Stimulated activated naive CD8-positive, alpha-beta T cell treated with anti-CD3 and anti-CD28 coated beads, Interleukin-15, Interleukin-2, amounts not matched to agents 100 ng/mL and 50 ng/mL, for 24 hours (primary cell): Measurements from ENCODE around the gene WWOX.

Experiments used
- H3K27ac Mint-ChIP-seq: one replicate; pipeline ENCODE4 v1.8.0; 2021; ENCODE audit warnings: mild to moderate bottlenecking, mixed read lengths
- H3K27me3 Mint-ChIP-seq: one replicate; pipeline ENCODE4 v1.8.0; 2021; ENCODE audit warnings: mixed read lengths
- H3K36me3 Mint-ChIP-seq: one replicate; pipeline ENCODE4 v1.8.0; 2021; ENCODE audit warnings: low read depth, mixed read lengths
- H3K4me1 Mint-ChIP-seq: one replicate; pipeline ENCODE4 v1.8.0; 2021; ENCODE audit warnings: low read depth, mixed read lengths
- H3K4me3 Mint-ChIP-seq: one replicate; pipeline ENCODE4 v1.8.0; 2021; ENCODE audit warnings: mild to moderate bottlenecking, mixed read lengths
- H3K9me3 Mint-ChIP-seq: one replicate; pipeline ENCODE4 v1.8.0; 2021; ENCODE audit warnings: mixed read lengths

Gene WWOX

GRCh38 chr16:78745108-78746019 is 645.9 kb downstream of the WWOX start:
- no peak overlapping the region for H3K4me3 Mint-ChIP-seq
- H3K27ac Mint-ChIP-seq: no peak overlapping the region
- H3K36me3 Mint-ChIP-seq: peaks cover 6% of the 10 kb centered on the region
- no peaks in the 10 kb centered on the region for H3K27me3 Mint-ChIP-seq
- peaks cover 44% of the 10 kb centered on the region for H3K4me1 Mint-ChIP-seq
- H3K9me3 Mint-ChIP-seq: no peaks in the 10 kb centered on the region

GRCh38 chr16:78746718-78747117 is 647.3 kb downstream of the WWOX start:
- H3K36me3 Mint-ChIP-seq: peaks cover 6% of the 10 kb centered on the region
- no peak overlapping the region for H3K27ac Mint-ChIP-seq
- H3K9me3 Mint-ChIP-seq: no peaks in the 10 kb centered on the region
- no peaks in the 10 kb centered on the region for H3K27me3 Mint-ChIP-seq
- H3K4me3 Mint-ChIP-seq: no peak overlapping the region
- peaks cover 51% of the 10 kb centered on the region for H3K4me1 Mint-ChIP-seq

- H3K27me3 Mint-ChIP-seq: no peaks in the 10 kb centered on the region
- peaks cover 35% of the 10 kb centered on the region for H3K4me1 Mint-ChIP-seq
- H3K36me3 Mint-ChIP-seq: peaks cover 6% of the 10 kb centered on the region
- H3K4me3 Mint-ChIP-seq: no peak overlapping the region
- H3K9me3 Mint-ChIP-seq: no peaks in the 10 kb centered on the region
- H3K27ac Mint-ChIP-seq: no peak overlapping the region
Measured at GRCh38 chr16:78748220-78748929, 648.9 kb downstream of the WWOX start.

- Mint-ChIP-seq H3K27me3 (no peaks in the 10 kb centered on the region), H3K4me3 (peak overlapping the region; percentile 54), H3K9me3 (no peaks in the 10 kb centered on the region), H3K27ac (no peak overlapping the region), H3K4me1 (peaks cover 27% of the 10 kb centered on the region), H3K36me3 (peaks cover 6% of the 10 kb centered on the region)
Measured at GRCh38 chr16:78749745-78750268, 650.4 kb downstream of the WWOX start.

- no peaks in the 10 kb centered on the region for H3K27me3 Mint-ChIP-seq
- H3K9me3 Mint-ChIP-seq: no peaks in the 10 kb centered on the region
- no peak overlapping the region for H3K4me3 Mint-ChIP-seq
- H3K36me3 Mint-ChIP-seq: peaks cover 6% of the 10 kb centered on the region
- H3K4me1 Mint-ChIP-seq: peaks cover 27% of the 10 kb centered on the region
- no peak overlapping the region for H3K27ac Mint-ChIP-seq
Measured at GRCh38 chr16:78750611-78751010, 651.2 kb downstream of the WWOX start.

GRCh38 chr16:78751601-78752000 is 652.1 kb downstream of the WWOX start:
- no peak overlapping the region for H3K27ac Mint-ChIP-seq
- peaks cover 6% of the 10 kb centered on the region for H3K36me3 Mint-ChIP-seq
- H3K27me3 Mint-ChIP-seq: no peaks in the 10 kb centered on the region
- H3K4me3 Mint-ChIP-seq: no peak overlapping the region
- H3K4me1 Mint-ChIP-seq: peaks cover 27% of the 10 kb centered on the region
- H3K9me3 Mint-ChIP-seq: peaks cover 5% of the 10 kb centered on the region

- Mint-ChIP-seq H3K27ac (no peak overlapping the region), H3K27me3 (no peaks in the 10 kb centered on the region), H3K36me3 (no peaks in the 10 kb centered on the region), H3K9me3 (peaks cover 9% of the 10 kb centered on the region), H3K4me1 (peaks cover 14% of the 10 kb centered on the region), H3K4me3 (no peak overlapping the region)
Measured at GRCh38 chr16:78754713-78755112, 655.3 kb downstream of the WWOX start.

GRCh38 chr16:78755751-78756661 is 656.6 kb downstream of the WWOX start:
- peaks cover under 1% of the 10 kb centered on the region for H3K4me1 Mint-ChIP-seq
- H3K27ac Mint-ChIP-seq: no peak overlapping the region
- no peak overlapping the region for H3K4me3 Mint-ChIP-seq
- H3K36me3 Mint-ChIP-seq: no peaks in the 10 kb centered on the region
- no peaks in the 10 kb centered on the region for H3K27me3 Mint-ChIP-seq
- peaks cover 9% of the 10 kb centered on the region for H3K9me3 Mint-ChIP-seq

GRCh38 chr16:78759596-78759995 is 660.1 kb downstream of the WWOX start:
- Mint-ChIP-seq H3K9me3 (peaks cover 9% of the 10 kb centered on the region), H3K4me3 (no peak overlapping the region), H3K4me1 (no peaks in the 10 kb centered on the region), H3K27me3 (no peaks in the 10 kb centered on the region), H3K27ac (no peak overlapping the region), H3K36me3 (no peaks in the 10 kb centered on the region)

- Mint-ChIP-seq H3K36me3 (no peaks in the 10 kb centered on the region), H3K9me3 (peaks cover 9% of the 10 kb centered on the region), H3K27me3 (no peaks in the 10 kb centered on the region), H3K4me1 (peaks cover 1% of the 10 kb centered on the region), H3K27ac (no peak overlapping the region), H3K4me3 (no peak overlapping the region)
Measured at GRCh38 chr16:78760611-78761010, 661.2 kb downstream of the WWOX start.

- Mint-ChIP-seq H3K36me3 (no peaks in the 10 kb centered on the region), H3K9me3 (peaks cover 5% of the 10 kb centered on the region), H3K4me3 (no peak overlapping the region), H3K27me3 (no peaks in the 10 kb centered on the region), H3K27ac (no peak overlapping the region), H3K4me1 (peaks cover 3% of the 10 kb centered on the region)
Measured at GRCh38 chr16:78761427-78761826, 662.0 kb downstream of the WWOX start.

- H3K4me3 Mint-ChIP-seq: no peak overlapping the region
- no peak overlapping the region for H3K27ac Mint-ChIP-seq
- H3K9me3 Mint-ChIP-seq: no peaks in the 10 kb centered on the region
- no peaks in the 10 kb centered on the region for H3K36me3 Mint-ChIP-seq
- no peaks in the 10 kb centered on the region for H3K27me3 Mint-ChIP-seq
- peaks cover 3% of the 10 kb centered on the region for H3K4me1 Mint-ChIP-seq
Measured at GRCh38 chr16:78762222-78762621, 662.8 kb downstream of the WWOX start.

GRCh38 chr16:78763821-78764440 is 664.5 kb downstream of the WWOX start:
- no peak overlapping the region for H3K4me3 Mint-ChIP-seq
- H3K27ac Mint-ChIP-seq: no peak overlapping the region
- H3K36me3 Mint-ChIP-seq: no peaks in the 10 kb centered on the region
- H3K9me3 Mint-ChIP-seq: no peaks in the 10 kb centered on the region
- H3K27me3 Mint-ChIP-seq: no peaks in the 10 kb centered on the region
- H3K4me1 Mint-ChIP-seq: peaks cover 7% of the 10 kb centered on the region

- Mint-ChIP-seq H3K27ac (no peak overlapping the region), H3K36me3 (no peaks in the 10 kb centered on the region), H3K4me1 (peaks cover 11% of the 10 kb centered on the region), H3K27me3 (no peaks in the 10 kb centered on the region), H3K4me3 (no peak overlapping the region), H3K9me3 (no peaks in the 10 kb centered on the region)
Measured at GRCh38 chr16:78764478-78764877, 665.0 kb downstream of the WWOX start.
